Measurements from ENCODE around the gene VEPH1. TPM values are rescaled to one million over a fixed set of nuclear protein-coding genes. Genes with fewer than 3 reads are reported as not detected.

Gene VEPH1
- polyA plus RNA-seq, 2 of the 4 experiments (the other 2 are of a cell fraction): 0.04 to 0.16 TPM

DNA sequence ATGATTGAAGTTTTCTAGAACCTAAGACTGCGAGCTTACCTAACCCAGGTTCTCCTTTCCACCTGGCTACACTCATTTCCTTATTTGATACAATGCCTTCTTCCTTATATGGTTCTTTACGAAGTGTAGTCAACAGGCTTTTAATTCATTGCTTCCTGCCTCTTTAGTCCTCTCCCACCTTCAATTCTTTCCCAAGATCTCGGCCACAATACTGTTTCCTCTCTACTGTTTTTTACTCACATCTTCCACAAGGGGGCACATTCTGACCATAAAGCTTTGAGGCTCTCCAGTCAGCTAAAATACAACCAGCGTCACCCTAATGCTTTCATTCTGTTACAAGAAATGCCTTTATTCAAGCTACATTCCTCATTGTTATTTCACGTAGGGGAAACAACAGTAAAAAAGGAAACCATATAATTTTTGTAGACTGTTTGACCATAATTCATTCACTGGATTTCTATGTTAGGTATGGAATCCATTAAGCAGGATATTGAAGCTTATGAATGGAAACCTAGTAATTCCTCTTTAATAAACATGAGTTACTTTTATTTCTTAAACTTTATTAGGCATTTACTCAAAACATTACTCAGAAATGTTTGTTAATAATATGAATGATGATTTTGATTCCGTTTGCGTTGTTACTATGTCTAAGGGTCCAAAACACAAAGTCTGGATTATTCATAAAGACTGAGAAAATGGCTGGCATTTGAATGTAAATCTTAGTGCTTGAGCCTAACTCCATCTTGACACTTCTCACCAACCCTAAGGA is 29.5 kb upstream of the VEPH1 start (continued):
- no peak for TF ChIP-seq FOSL2 (IDR thresholded peaks at IDR 0.05)
- TF ChIP-seq FOSL2 (CRISPR knock-in tag; IDR thresholded peaks at IDR 0.05): no peak
- TF ChIP-seq RARB (CRISPR knock-in tag; IDR thresholded peaks at IDR 0.05): no peak
- TF ChIP-seq MAFK (IDR thresholded peaks at IDR 0.05; ENCODE audit: partially characterized antibody): peak; percentile 18
- no peak for TF ChIP-seq EHMT2 (IDR thresholded peaks at IDR 0.05; ENCODE audit: low read depth)
- no peak for TF ChIP-seq JUN (IDR thresholded peaks at IDR 0.05)
- no peak for TF ChIP-seq HOXA7 (CRISPR knock-in tag; IDR thresholded peaks at IDR 0.05)
- no peak for TF ChIP-seq RCOR1 (IDR thresholded peaks at IDR 0.05; ENCODE audit: low read depth, low read length)
- no peak for TF ChIP-seq FOXS1 (CRISPR knock-in tag; IDR thresholded peaks at IDR 0.05)
- TF ChIP-seq, protein P1, sequence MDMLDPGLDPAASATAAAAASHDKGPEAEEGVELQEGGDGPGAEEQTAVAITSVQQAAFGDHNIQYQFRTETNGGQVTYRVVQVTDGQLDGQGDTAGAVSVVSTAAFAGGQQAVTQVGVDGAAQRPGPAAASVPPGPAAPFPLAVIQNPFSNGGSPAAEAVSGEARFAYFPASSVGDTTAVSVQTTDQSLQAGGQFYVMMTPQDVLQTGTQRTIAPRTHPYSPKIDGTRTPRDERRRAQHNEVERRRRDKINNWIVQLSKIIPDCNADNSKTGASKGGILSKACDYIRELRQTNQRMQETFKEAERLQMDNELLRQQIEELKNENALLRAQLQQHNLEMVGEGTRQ (IDR thresholded peaks at IDR 0.05): no peak
- TF ChIP-seq ZNF302 (CRISPR knock-in tag; IDR thresholded peaks at IDR 0.05): no peak

DNA sequence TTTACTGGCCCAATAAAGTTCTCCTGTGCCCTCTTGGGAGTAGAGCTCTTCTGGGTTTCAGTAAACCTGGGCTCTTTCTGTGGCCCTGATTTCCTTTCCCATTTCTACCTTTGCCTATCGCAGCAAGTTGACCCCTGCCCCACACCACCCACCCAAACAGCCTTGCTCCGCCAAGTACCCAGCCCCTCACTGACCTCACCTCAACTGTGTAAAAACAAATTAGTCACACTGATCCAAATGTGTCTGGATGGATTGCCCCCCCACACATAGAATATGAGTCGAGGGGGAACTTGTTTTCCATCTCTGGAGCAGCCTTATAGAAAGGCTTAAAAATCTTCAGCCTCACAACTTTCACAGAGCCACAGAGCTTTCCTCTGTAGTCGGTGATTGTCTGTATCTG is 28.6 kb upstream of the VEPH1 start:
- ATAC-seq: no peak
- no peaks in the 10 kb centered on the region for H3K4me1 ChIP-seq
- CTCF ChIA-PET: interaction anchor here (0.6 to 4.2 kb wide), 28 partner anchors 9 to 1037 kb away, joined by 3 to 60 read pairs (median 5); partner anchors contain the start of gene VEPH1
- no peak overlapping the region for H3K27ac ChIP-seq
- no peak overlapping the region for H3K4me2 ChIP-seq
- TF ChIP-seq POLR2A (IDR thresholded peaks at IDR 0.05; ENCODE audit: low read length) (no peak), TP53 (CRISPR knock-in tag; IDR thresholded peaks at IDR 0.05) (no peak), CBX8 (IDR thresholded peaks at IDR 0.05) (no peak), HEYL (CRISPR knock-in tag; IDR thresholded peaks at IDR 0.05) (no peak), RARB (CRISPR knock-in tag; IDR thresholded peaks at IDR 0.05) (no peak), FOSL2 (IDR thresholded peaks at IDR 0.05) (no peak), FOSL2 (CRISPR knock-in tag; IDR thresholded peaks at IDR 0.05) (no peak)
- TF ChIP-seq, protein P2, sequence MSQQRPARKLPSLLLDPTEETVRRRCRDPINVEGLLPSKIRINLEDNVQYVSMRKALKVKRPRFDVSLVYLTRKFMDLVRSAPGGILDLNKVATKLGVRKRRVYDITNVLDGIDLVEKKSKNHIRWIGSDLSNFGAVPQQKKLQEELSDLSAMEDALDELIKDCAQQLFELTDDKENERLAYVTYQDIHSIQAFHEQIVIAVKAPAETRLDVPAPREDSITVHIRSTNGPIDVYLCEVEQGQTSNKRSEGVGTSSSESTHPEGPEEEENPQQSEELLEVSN (IDR thresholded peaks at IDR 0.05; ENCODE audit: borderline replicate concordance, low read depth): no peak
- DNase-seq (ENCODE audit: low read depth in 1 of 2, low spot score in 1 of 2): no peak
- no peak overlapping the region for H3K4me3 ChIP-seq
- WGBS (ENCODE audit: missing lambda C conversion rate): 40% methylated on average over 4 of the region's 4 CpGs
- no peaks in the 10 kb centered on the region for H3K9me3 ChIP-seq
- no peak for FAIRE-seq
- POLR2A ChIA-PET: no interaction called here

DNA sequence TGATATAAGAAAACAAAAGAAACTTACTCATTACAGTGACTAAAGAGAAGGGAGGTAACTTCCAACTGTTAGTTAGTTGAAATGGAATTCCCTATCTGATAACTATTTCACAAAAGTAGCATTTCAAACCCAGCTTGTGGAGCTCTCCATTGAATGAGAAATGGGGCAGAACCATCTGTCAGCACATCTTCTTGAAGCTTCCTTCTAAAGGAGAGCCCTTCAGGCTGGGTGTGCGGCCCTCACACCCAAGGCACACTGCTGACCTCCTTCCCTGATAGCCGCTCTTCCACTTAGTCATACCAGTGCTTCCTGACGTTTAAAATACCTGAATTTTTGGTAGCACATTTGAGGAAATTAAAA is 28.1 kb upstream of the VEPH1 start:
- Histone ChIP-seq H3K4me1 (no peaks in the 10 kb centered on the region), H3K4me2 (no peak overlapping the region), H3K27ac (no peak overlapping the region), H3K9me3 (no peaks in the 10 kb centered on the region), H3K4me3 (no peak overlapping the region)
- ChIA-PET CTCF (interaction anchor here (1.3 to 4.2 kb wide), 9 partner anchors 8 to 1000 kb away, joined by 5 to 60 read pairs (median 14); no protein-coding TSS in a partner anchor), POLR2A (no interaction called here)
- FAIRE-seq: no peak
- TF ChIP-seq, protein P3, sequence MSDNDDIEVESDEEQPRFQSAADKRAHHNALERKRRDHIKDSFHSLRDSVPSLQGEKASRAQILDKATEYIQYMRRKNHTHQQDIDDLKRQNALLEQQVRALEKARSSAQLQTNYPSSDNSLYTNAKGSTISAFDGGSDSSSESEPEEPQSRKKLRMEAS (IDR thresholded peaks at IDR 0.05): no peak
- WGBS (ENCODE audit: missing lambda C conversion rate): 62% methylated on average over 3 of the region's 3 CpGs
- ATAC-seq: no peak
- no peak for DNase-seq (ENCODE audit: low read depth in 1 of 2, low spot score in 1 of 2)

DNA sequence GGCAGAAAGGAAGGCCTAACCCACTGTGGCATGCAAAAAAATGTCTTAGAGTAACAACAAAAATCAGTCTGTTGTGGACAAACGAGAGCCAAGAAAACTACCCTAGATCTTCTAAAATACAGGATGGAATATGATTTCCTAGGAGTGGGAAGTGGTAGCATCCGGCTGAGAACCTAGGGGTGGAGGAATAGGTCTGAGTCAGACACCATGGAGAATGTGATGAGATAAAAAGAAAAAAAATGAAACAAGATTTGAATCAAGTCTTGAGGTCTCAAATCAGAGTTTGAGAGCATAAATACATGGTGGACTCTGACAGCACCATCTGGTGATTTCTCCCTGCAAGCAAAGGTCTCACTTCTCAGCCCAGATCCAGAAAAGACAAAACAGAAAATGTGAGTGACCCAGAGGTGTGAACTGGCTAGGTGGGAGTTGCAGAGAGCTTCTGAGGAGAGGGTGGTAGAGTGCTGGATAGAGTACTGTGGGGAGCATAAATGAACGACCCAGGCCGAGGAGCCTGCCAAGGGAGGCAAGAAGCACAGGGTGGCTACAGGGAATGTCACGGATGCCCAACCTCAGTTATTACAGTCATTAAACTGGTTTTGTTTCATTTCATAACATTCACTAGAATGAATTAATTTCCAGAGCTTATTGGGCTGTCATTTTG is 27.6 kb upstream of the VEPH1 start:
- Histone ChIP-seq H3K4me2 (no peak overlapping the region), H3K4me1 (no peaks in the 10 kb centered on the region), H3K4me3 (no peak overlapping the region), H3K27ac (no peak overlapping the region), H3K9me3 (no peaks in the 10 kb centered on the region)
- ChIA-PET CTCF (interaction anchor here (2.5 to 4.2 kb wide), 6 partner anchors 8 to 903 kb away, joined by 13 to 60 read pairs (median 18); no protein-coding TSS in a partner anchor), POLR2A (no interaction called here)
- TF ChIP-seq CHD2 (IDR thresholded peaks at IDR 0.05; ENCODE audit: low read length, partially characterized antibody) (no peak), CEBPB (IDR thresholded peaks at IDR 0.05) (no peak), ZFP36 (IDR thresholded peaks at IDR 0.05; ENCODE audit: borderline replicate concordance, partially characterized antibody) (no peak), FOXS1 (CRISPR knock-in tag; IDR thresholded peaks at IDR 0.05) (no peak), NFE2L2 (conservative IDR thresholded peaks at IDR 0.05; ENCODE audit: low read length) (no peak), BHLHE40 (IDR thresholded peaks at IDR 0.05; ENCODE audit: low read depth, low read length) (no peak), ZC3H11A (IDR thresholded peaks at IDR 0.05) (no peak), JUN (IDR thresholded peaks at IDR 0.05) (no peak), RARB (CRISPR knock-in tag; IDR thresholded peaks at IDR 0.05) (no peak), RNF2 (IDR thresholded peaks at IDR 0.05; ENCODE audit: borderline replicate concordance, low read depth) (no peak)
- ATAC-seq (no peak), FAIRE-seq (no peak), DNase-seq (ENCODE audit: low read depth in 1 of 2, low spot score in 1 of 2) (no peak)
- WGBS (ENCODE audit: missing lambda C conversion rate): 68% methylated on average over 5 of the region's 5 CpGs

All from A549 (cell line).